ENCODE data around the gene ZNF316.

Gene ZNF316

GRCh38 chr7:6636741-6637543 is at the start of gene ZNF316:
ZNF316 (plus strand) TSS chr7:6637318; CDS start chr7:6642410, 5,092 bp downstream.
- peak within 1 kb of the TSS; percentile 76 for H3K9ac ChIP-seq (ENCODE audit: low read depth, low read length)
- H3K9me3 ChIP-seq (ENCODE audit: control insufficient read depth, insufficient read depth, low read length), result no peaks in the 10 kb centered on the region
- H3K4me1 ChIP-seq (ENCODE audit: insufficient read depth, low read length), result no peaks in the 10 kb centered on the region
- no peaks in the 10 kb centered on the region for H3K36me3 ChIP-seq (ENCODE audit: insufficient read depth, low read length)

- H3K36me3 ChIP-seq (ENCODE audit: insufficient read depth, low read length), result peaks cover 7% of the 10 kb centered on the region
Observed at GRCh38 chr7:6588566-6588965, 48.6 kb upstream of the ZNF316 start.

GRCh38 chr7:6589151-6589828 is 47.8 kb upstream of the ZNF316 start:
- Histone ChIP-seq H3K9me3 (ENCODE audit: control insufficient read depth, insufficient read depth, low read length) (no peaks in the 10 kb centered on the region), H3K9ac (ENCODE audit: low read depth, low read length) (peak overlapping the region; percentile 24), H3K36me3 (ENCODE audit: insufficient read depth, low read length) (peaks cover 7% of the 10 kb centered on the region)

More at GRCh38 chr7:6588566-6588965, 48.6 kb upstream of the ZNF316 start:
- no peaks in the 10 kb centered on the region for H3K4me1 ChIP-seq (ENCODE audit: insufficient read depth, low read length)
- H3K9me3 ChIP-seq (ENCODE audit: control insufficient read depth, insufficient read depth, low read length), result no peaks in the 10 kb centered on the region
- H3K9ac ChIP-seq (ENCODE audit: low read depth, low read length), result no peak overlapping the region

GRCh38 chr7:6589829-6590644 is 47.1 kb upstream of the ZNF316 start, which contains the start of gene INTS15:
INTS15 (plus strand) TSS chr7:6590021; CDS start chr7:6590284, 263 bp downstream.
- no peaks in the 10 kb centered on the region for H3K9me3 ChIP-seq (ENCODE audit: control insufficient read depth, insufficient read depth, low read length)
- H3K36me3 ChIP-seq (ENCODE audit: insufficient read depth, low read length), result peaks cover 5% of the 10 kb centered on the region; the same call in 1 of the 2 replicates
- H3K4me1 ChIP-seq (ENCODE audit: insufficient read depth, low read length), result no peaks in the 10 kb centered on the region
- H3K9ac ChIP-seq (ENCODE audit: low read depth, low read length), result peak within 1 kb of the TSS; percentile 90

More at GRCh38 chr7:6589151-6589828, 47.8 kb upstream of the ZNF316 start:
- H3K4me1 ChIP-seq (ENCODE audit: insufficient read depth, low read length), result no peaks in the 10 kb centered on the region

GRCh38 chr7:6590645-6591110 is 46.4 kb upstream of the ZNF316 start:
- Histone ChIP-seq H3K9ac (ENCODE audit: low read depth, low read length) (peak overlapping the region; percentile 90), H3K36me3 (ENCODE audit: insufficient read depth, low read length) (peaks cover 6% of the 10 kb centered on the region; the same call in 1 of the 2 replicates), H3K4me1 (ENCODE audit: insufficient read depth, low read length) (no peaks in the 10 kb centered on the region), H3K9me3 (ENCODE audit: control insufficient read depth, insufficient read depth, low read length) (no peaks in the 10 kb centered on the region)

- Histone ChIP-seq H3K4me1 (ENCODE audit: insufficient read depth, low read length) (no peaks in the 10 kb centered on the region), H3K9me3 (ENCODE audit: control insufficient read depth, insufficient read depth, low read length) (no peaks in the 10 kb centered on the region), H3K9ac (ENCODE audit: low read depth, low read length) (no peak overlapping the region), H3K36me3 (ENCODE audit: insufficient read depth, low read length) (peaks cover 5% of the 10 kb centered on the region; the same call in 1 of the 2 replicates)
Observed at GRCh38 chr7:6600093-6600492, 37.0 kb upstream of the ZNF316 start.

GRCh38 chr7:6604458-6604857 is 32.7 kb upstream of the ZNF316 start:
- no peak overlapping the region for H3K9ac ChIP-seq (ENCODE audit: low read depth, low read length)
- H3K9me3 ChIP-seq (ENCODE audit: control insufficient read depth, insufficient read depth, low read length), result no peaks in the 10 kb centered on the region
- H3K4me1 ChIP-seq (ENCODE audit: insufficient read depth, low read length), result no peaks in the 10 kb centered on the region
- no peaks in the 10 kb centered on the region for H3K36me3 ChIP-seq (ENCODE audit: insufficient read depth, low read length)

GRCh38 chr7:6606866-6607583 is 30.1 kb upstream of the ZNF316 start:
- Histone ChIP-seq H3K4me1 (ENCODE audit: insufficient read depth, low read length) (no peaks in the 10 kb centered on the region), H3K9ac (ENCODE audit: low read depth, low read length) (no peak overlapping the region), H3K36me3 (ENCODE audit: insufficient read depth, low read length) (no peaks in the 10 kb centered on the region), H3K9me3 (ENCODE audit: control insufficient read depth, insufficient read depth, low read length) (no peaks in the 10 kb centered on the region)

- Histone ChIP-seq H3K9me3 (ENCODE audit: control insufficient read depth, insufficient read depth, low read length) (no peaks in the 10 kb centered on the region), H3K9ac (ENCODE audit: low read depth, low read length) (no peak overlapping the region), H3K36me3 (ENCODE audit: insufficient read depth, low read length) (no peaks in the 10 kb centered on the region), H3K4me1 (ENCODE audit: insufficient read depth, low read length) (no peaks in the 10 kb centered on the region)
Observed at GRCh38 chr7:6607651-6608051, 29.5 kb upstream of the ZNF316 start.

- H3K36me3 ChIP-seq (ENCODE audit: insufficient read depth, low read length), result no peaks in the 10 kb centered on the region
- H3K9me3 ChIP-seq (ENCODE audit: control insufficient read depth, insufficient read depth, low read length), result no peaks in the 10 kb centered on the region
- no peak overlapping the region for H3K9ac ChIP-seq (ENCODE audit: low read depth, low read length)
- H3K4me1 ChIP-seq (ENCODE audit: insufficient read depth, low read length), result no peaks in the 10 kb centered on the region
Observed at GRCh38 chr7:6608081-6608480, 29.0 kb upstream of the ZNF316 start.

- Histone ChIP-seq H3K4me1 (ENCODE audit: insufficient read depth, low read length) (peaks cover 4% of the 10 kb centered on the region), H3K9me3 (ENCODE audit: control insufficient read depth, insufficient read depth, low read length) (no peaks in the 10 kb centered on the region), H3K36me3 (ENCODE audit: insufficient read depth, low read length) (no peaks in the 10 kb centered on the region), H3K9ac (ENCODE audit: low read depth, low read length) (no peak overlapping the region)
Observed at GRCh38 chr7:6608794-6609193, 28.3 kb upstream of the ZNF316 start.

GRCh38 chr7:6612819-6613218 is 24.3 kb upstream of the ZNF316 start:
- H3K36me3 ChIP-seq (ENCODE audit: insufficient read depth, low read length), result no peaks in the 10 kb centered on the region
- peaks cover 10% of the 10 kb centered on the region for H3K4me1 ChIP-seq (ENCODE audit: insufficient read depth, low read length)
- H3K9ac ChIP-seq (ENCODE audit: low read depth, low read length), result no peak overlapping the region
- no peaks in the 10 kb centered on the region for H3K9me3 ChIP-seq (ENCODE audit: control insufficient read depth, insufficient read depth, low read length)

- Histone ChIP-seq H3K9ac (ENCODE audit: low read depth, low read length) (no peak overlapping the region), H3K9me3 (ENCODE audit: control insufficient read depth, insufficient read depth, low read length) (no peaks in the 10 kb centered on the region), H3K36me3 (ENCODE audit: insufficient read depth, low read length) (no peaks in the 10 kb centered on the region), H3K4me1 (ENCODE audit: insufficient read depth, low read length) (peaks cover 10% of the 10 kb centered on the region)
Observed at GRCh38 chr7:6613706-6614105, 23.4 kb upstream of the ZNF316 start.
